ENCODE data around the gene PRMT1. TPM values are rescaled to one million over a fixed set of nuclear protein-coding genes. Genes with fewer than 3 reads are reported as not detected.

PRMT1 gene
- total and polyA plus RNA-seq, 4 donors: 122 to 254 (median 127) TPM

DNA sequence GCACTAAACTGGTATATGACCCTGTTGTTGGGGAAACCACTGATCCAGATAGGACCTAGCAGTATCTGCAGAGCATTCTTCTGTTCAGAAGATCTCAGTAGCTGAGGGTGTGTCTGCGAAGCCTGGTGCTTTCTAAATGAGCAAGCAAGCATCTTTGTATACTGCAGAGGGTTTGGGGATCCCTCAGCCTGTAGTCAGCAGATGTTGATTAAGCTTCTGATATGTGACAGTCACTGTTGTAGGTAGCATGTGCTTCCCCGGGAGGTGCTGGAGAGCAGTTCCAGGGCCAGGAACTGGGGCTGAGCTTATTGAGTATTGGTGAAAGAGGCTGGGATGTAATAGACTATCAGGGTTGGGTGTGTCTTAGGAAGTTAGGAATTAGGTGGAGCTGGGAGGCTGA, 33.6 kb upstream of the PRMT1 start:
- TF ChIP-seq, protein P1, sequence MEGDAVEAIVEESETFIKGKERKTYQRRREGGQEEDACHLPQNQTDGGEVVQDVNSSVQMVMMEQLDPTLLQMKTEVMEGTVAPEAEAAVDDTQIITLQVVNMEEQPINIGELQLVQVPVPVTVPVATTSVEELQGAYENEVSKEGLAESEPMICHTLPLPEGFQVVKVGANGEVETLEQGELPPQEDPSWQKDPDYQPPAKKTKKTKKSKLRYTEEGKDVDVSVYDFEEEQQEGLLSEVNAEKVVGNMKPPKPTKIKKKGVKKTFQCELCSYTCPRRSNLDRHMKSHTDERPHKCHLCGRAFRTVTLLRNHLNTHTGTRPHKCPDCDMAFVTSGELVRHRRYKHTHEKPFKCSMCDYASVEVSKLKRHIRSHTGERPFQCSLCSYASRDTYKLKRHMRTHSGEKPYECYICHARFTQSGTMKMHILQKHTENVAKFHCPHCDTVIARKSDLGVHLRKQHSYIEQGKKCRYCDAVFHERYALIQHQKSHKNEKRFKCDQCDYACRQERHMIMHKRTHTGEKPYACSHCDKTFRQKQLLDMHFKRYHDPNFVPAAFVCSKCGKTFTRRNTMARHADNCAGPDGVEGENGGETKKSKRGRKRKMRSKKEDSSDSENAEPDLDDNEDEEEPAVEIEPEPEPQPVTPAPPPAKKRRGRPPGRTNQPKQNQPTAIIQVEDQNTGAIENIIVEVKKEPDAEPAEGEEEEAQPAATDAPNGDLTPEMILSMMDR (IDR thresholded peaks at IDR 0.05; ENCODE audit: control extremely low read depth, extremely low read depth): no peak
- no peak for DNase-seq
- no peak overlapping the region for H3K27ac ChIP-seq (ENCODE audit: low read depth in 1 of 2, low read length in 1 of 2)
- H3K4me1 ChIP-seq (ENCODE audit: control insufficient read depth in 5 of 5, insufficient read depth in 5 of 5, low read length in 5 of 5): peaks cover 5 to 33% (median 11%) of the 10 kb centered on the region in 5 donors
- H3K9me3 ChIP-seq (ENCODE audit: control insufficient read depth in 4 of 4, insufficient read depth in 3 of 4, low read length in 3 of 4): no peaks in the 10 kb centered on the region
- peak overlapping the region in 1 of 2 donors; percentile 59 for H3K9ac ChIP-seq (ENCODE audit: insufficient read depth in 1 of 2, low read length in 2 of 2)
- ATAC-seq (ENCODE audit: insufficient read depth, low FRiP score): no peak
- H3K36me3 ChIP-seq (ENCODE audit: control insufficient read depth in 4 of 4, insufficient read depth in 4 of 4, low read length in 4 of 4): peaks cover 0 to 23% (median 11%) of the 10 kb centered on the region in 4 donors
- no peak overlapping the region for H3K4me3 ChIP-seq
- 79 to 83% methylated on average over 2 of the region's 2 CpGs for WGBS, 2 donors
- H3K27me3 ChIP-seq (ENCODE audit: control insufficient read depth in 3 of 3, insufficient read depth in 3 of 3, low read length in 2 of 3): no peaks in the 10 kb centered on the region

DNA sequence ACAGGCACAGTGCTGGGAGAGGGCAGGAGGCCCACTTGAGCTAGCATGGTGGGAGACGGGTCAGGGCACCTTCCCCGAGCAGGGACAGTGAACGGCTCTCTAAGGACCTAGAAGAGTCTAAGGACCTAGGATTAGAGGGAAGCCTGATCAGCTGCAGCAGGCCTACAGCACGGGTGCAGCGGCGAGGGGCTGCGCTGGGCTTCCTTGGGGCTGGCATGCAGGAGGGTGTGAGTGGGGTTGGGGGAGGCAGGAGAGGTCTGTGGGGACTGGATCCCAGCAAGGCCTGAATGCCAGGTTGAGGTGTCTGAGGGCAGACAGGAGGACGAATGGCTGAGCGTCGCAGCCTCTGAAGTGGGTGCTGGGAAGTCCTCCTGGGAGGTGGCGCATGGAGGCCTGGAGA, 31.5 kb upstream of the PRMT1 start:
- no peak overlapping the region for H3K9ac ChIP-seq (ENCODE audit: insufficient read depth in 1 of 2, low read length in 2 of 2)
- H3K4me1 ChIP-seq (ENCODE audit: control insufficient read depth in 5 of 5, insufficient read depth in 5 of 5, low read length in 5 of 5): peaks cover 5 to 23% (median 7%) of the 10 kb centered on the region in 5 donors
- H3K27me3 ChIP-seq (ENCODE audit: control insufficient read depth in 3 of 3, insufficient read depth in 3 of 3, low read length in 2 of 3): no peaks in the 10 kb centered on the region
- ATAC-seq (ENCODE audit: insufficient read depth, low FRiP score): no peak
- H3K27ac ChIP-seq (ENCODE audit: low read depth in 1 of 2, low read length in 1 of 2): no peak overlapping the region
- DNase-seq: no peak
- no peaks in the 10 kb centered on the region for H3K9me3 ChIP-seq (ENCODE audit: control insufficient read depth in 4 of 4, insufficient read depth in 3 of 4, low read length in 3 of 4)
- TF ChIP-seq, protein P1 (IDR thresholded peaks at IDR 0.05; ENCODE audit: control extremely low read depth, extremely low read depth): no peak
- H3K4me3 ChIP-seq: no peak overlapping the region
- peaks cover 0 to 36% (median 11%) of the 10 kb centered on the region in 4 donors for H3K36me3 ChIP-seq (ENCODE audit: control insufficient read depth in 4 of 4, insufficient read depth in 4 of 4, low read length in 4 of 4)
- 92 to 95% methylated on average over 11 of the region's 11 CpGs for WGBS, 2 donors

DNA sequence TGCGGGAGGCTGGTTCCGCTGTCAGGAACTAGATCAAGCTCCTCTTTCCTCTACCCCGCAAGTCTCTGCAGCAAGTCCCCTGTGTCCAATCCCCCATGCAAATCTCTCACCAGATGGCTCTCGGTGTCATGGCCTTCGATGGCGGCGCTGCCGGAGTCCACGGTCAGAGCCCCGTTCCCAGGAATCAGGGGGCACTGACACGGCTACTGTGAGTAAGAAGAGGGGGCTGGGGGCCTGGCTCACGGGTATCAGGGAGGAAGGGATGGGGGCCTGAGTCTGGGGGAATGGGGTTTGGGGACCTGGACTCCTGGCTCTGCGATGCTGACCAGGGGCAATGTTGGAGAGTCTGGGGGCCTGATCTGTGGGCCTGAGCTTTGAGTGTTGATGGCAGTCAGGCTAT, 31.1 kb upstream of the PRMT1 start:
- TF ChIP-seq, protein P1 (IDR thresholded peaks at IDR 0.05; ENCODE audit: control extremely low read depth, extremely low read depth): no peak
- Histone ChIP-seq H3K9ac (ENCODE audit: insufficient read depth in 1 of 2, low read length in 2 of 2) (no peak overlapping the region), H3K36me3 (ENCODE audit: control insufficient read depth in 4 of 4, insufficient read depth in 4 of 4, low read length in 4 of 4) (peaks cover under 1 to 39% (median 11%) of the 10 kb centered on the region in 4 donors), H3K27ac (ENCODE audit: low read depth in 1 of 2, low read length in 1 of 2) (no peak overlapping the region), H3K4me1 (ENCODE audit: control insufficient read depth in 5 of 5, insufficient read depth in 5 of 5, low read length in 5 of 5) (peaks cover 1 to 19% (median 7%) of the 10 kb centered on the region in 5 donors), H3K9me3 (ENCODE audit: control insufficient read depth in 4 of 4, insufficient read depth in 3 of 4, low read length in 3 of 4) (no peaks in the 10 kb centered on the region), H3K4me3 (no peak overlapping the region), H3K27me3 (ENCODE audit: control insufficient read depth in 3 of 3, insufficient read depth in 3 of 3, low read length in 2 of 3) (no peaks in the 10 kb centered on the region)
- ATAC-seq (ENCODE audit: insufficient read depth, low FRiP score): no peak
- no peak for DNase-seq
- WGBS, 2 donors: 95% methylated on average over 13 of the region's 13 CpGs

DNA sequence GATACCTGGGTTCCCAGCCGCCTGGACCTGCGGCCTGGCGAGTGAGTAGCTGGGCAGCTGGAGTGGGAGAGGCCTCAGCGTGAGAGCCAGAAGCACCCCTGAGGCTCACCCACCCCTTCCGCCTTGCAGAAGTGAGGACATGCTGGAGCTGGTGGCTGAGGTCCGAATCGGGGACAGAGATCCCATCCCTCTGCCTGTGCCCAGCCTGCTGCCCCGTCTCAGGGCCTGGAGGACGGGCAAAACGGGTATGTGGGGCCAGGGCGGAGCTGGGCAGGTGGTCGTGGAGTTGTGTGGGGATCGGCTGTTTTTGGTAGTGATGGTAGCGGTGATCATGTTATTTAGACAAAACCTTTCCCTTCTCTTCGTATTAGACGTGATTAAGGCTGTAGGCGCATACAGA, 30.5 kb upstream of the PRMT1 start:
- Histone ChIP-seq H3K9ac (ENCODE audit: insufficient read depth in 1 of 2, low read length in 2 of 2) (no peak overlapping the region), H3K4me3 (no peak overlapping the region), H3K27ac (ENCODE audit: low read depth in 1 of 2, low read length in 1 of 2) (no peak overlapping the region), H3K9me3 (ENCODE audit: control insufficient read depth in 4 of 4, insufficient read depth in 3 of 4, low read length in 3 of 4) (no peaks in the 10 kb centered on the region), H3K4me1 (ENCODE audit: control insufficient read depth in 5 of 5, insufficient read depth in 5 of 5, low read length in 5 of 5) (peaks cover 0 to 13% (median 7%) of the 10 kb centered on the region in 5 donors), H3K27me3 (ENCODE audit: control insufficient read depth in 3 of 3, insufficient read depth in 3 of 3, low read length in 2 of 3) (no peaks in the 10 kb centered on the region), H3K36me3 (ENCODE audit: control insufficient read depth in 4 of 4, insufficient read depth in 4 of 4, low read length in 4 of 4) (peaks cover 6 to 45% (median 11%) of the 10 kb centered on the region in 4 donors)
- ATAC-seq (ENCODE audit: insufficient read depth, low FRiP score) (no peak), DNase-seq (no peak)
- WGBS, 2 donors: 93% methylated on average over 17 of the region's 17 CpGs
- TF ChIP-seq, protein P1 (IDR thresholded peaks at IDR 0.05; ENCODE audit: control extremely low read depth, extremely low read depth): no peak
